PC-9 (cell line): ENCODE data around the gene DLD.

Experiments
- EZH2 ChIP-seq: fragments of 200-600 bp; sonication (generic); IDR thresholded peaks from 2 replicates; pipeline ENCODE4 v1.8.0; 2017; ENCODE audit warnings: antibody characterized with exemption, low read depth
- TF ChIP-seq, protein P1 (sequence below): fragments of 200-600 bp; sonication (generic); conservative IDR thresholded peaks from 2 replicates; pipeline ENCODE4 v1.6.1; 2017; ENCODE audit warnings: mixed run types, antibody characterized with exemption, mild to moderate bottlenecking, moderate library complexity

DNA sequence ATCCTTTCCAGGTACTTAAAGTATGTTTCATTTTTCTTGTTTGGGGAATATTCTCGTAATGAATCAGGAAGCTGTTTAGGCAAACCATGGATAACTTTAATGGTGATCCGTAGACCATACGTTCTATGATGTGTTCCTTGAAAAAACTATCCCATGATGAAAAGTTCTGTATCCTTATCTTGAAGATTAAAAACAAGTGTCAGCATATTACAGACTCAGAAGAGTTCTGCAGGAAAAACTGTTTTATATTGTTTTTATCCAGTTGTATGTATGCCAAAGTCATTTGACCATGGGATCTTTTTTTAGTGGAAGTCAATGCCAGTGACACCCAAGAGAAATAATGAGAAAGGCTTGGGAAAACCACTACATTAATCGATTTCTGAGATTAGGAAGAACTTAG, 52.0 kb downstream of the DLD start:
- TF ChIP-seq, protein P1, sequence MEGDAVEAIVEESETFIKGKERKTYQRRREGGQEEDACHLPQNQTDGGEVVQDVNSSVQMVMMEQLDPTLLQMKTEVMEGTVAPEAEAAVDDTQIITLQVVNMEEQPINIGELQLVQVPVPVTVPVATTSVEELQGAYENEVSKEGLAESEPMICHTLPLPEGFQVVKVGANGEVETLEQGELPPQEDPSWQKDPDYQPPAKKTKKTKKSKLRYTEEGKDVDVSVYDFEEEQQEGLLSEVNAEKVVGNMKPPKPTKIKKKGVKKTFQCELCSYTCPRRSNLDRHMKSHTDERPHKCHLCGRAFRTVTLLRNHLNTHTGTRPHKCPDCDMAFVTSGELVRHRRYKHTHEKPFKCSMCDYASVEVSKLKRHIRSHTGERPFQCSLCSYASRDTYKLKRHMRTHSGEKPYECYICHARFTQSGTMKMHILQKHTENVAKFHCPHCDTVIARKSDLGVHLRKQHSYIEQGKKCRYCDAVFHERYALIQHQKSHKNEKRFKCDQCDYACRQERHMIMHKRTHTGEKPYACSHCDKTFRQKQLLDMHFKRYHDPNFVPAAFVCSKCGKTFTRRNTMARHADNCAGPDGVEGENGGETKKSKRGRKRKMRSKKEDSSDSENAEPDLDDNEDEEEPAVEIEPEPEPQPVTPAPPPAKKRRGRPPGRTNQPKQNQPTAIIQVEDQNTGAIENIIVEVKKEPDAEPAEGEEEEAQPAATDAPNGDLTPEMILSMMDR, result no peak
- TF ChIP-seq EZH2, result no peak
